ENCODE results near the gene GDI1.

GDI1 gene

GRCh38 chrX:154444755-154445246 lies 7.8 kb downstream of the GDI1 start:
- TF ChIP-seq CTCF (IDR thresholded peaks at IDR 0.05; ENCODE audit: extremely low read depth, insufficient read depth, missing control alignments): no peak
- DNase-seq (ENCODE audit: low spot score): no peak
- in situ Hi-C loops (cut with MboI; ENCODE audit: low pct_unique_long_range_greater_than_20kb, low sequenced_read_pairs, unreplicated experiment): no loop called here

DNA sequence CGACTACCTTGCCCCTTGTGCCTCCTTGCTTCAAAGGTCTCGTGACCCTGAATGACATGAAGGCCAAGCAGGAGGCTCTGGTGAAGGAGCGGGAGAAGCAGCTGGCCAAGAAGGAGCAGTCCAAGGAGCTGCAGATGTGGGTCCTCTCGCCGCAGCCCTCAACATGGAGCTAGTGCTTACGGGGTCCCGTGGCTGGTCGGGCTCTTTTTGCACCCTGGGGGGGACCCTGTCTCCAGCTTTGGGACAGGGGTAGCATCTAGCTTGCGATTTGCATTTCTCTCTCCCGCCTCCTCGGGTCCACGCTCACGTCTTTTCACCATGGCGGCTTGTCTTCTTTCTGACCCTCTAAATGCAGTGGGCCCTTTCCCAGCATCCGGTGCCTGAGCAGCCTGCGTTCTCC lies 8.8 kb downstream of the GDI1 start:
- in situ Hi-C loops (cut with MboI; ENCODE audit: low pct_unique_long_range_greater_than_20kb, low sequenced_read_pairs, unreplicated experiment): no loop called here
- no peak for DNase-seq (ENCODE audit: low spot score)
- no peak for TF ChIP-seq CTCF (IDR thresholded peaks at IDR 0.05; ENCODE audit: extremely low read depth, insufficient read depth, missing control alignments)

DNA sequence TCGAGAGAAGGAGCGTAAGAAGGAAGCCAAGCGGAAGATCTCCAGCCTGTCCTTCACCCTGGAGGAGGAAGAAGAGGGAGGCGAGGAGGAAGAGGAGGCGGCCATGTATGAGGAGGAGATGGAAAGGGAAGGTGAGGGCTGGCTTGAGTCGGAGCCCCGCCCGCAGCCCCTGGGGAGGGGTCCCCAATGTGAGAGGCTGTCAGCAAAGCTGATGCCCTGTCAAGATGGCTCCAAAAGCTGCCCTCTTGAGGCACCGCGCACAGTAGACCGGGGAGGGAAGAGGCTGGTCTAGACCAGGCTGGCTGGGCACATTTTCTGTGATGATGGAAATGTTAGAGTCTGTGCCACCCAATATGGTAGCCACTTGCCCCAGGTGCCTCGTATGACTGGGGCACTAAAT lies 9.5 kb downstream of the GDI1 start:
- no peak for TF ChIP-seq CTCF (IDR thresholded peaks at IDR 0.05; ENCODE audit: extremely low read depth, insufficient read depth, missing control alignments)
- in situ Hi-C loops (cut with MboI; ENCODE audit: low pct_unique_long_range_greater_than_20kb, low sequenced_read_pairs, unreplicated experiment): no loop called here
- DNase-seq (ENCODE audit: low spot score): no peak

DNA sequence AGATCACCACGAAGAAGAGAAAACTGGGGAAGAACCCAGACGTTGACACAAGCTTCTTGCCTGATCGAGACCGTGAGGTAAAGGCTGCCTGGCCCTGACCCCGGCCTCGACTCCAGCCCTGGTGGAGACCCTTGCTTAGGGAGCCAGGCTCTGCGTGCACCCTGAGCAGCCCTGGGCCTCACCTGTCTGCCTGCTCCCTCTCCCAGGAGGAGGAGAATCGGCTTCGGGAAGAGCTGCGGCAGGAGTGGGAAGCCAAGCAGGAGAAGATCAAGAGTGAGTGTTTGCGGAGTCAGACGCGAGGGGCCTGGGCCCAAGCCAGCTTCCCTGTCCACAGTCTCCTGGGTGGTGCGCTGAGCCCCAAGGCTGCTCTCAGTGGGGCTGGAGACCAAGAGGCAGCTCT lies 11.5 kb downstream of the GDI1 start:
- TF ChIP-seq CTCF (IDR thresholded peaks at IDR 0.05; ENCODE audit: extremely low read depth, insufficient read depth, missing control alignments): no peak
- DNase-seq (ENCODE audit: low spot score): no peak
- in situ Hi-C loops (cut with MboI; ENCODE audit: low pct_unique_long_range_greater_than_20kb, low sequenced_read_pairs, unreplicated experiment): no loop called here

DNA sequence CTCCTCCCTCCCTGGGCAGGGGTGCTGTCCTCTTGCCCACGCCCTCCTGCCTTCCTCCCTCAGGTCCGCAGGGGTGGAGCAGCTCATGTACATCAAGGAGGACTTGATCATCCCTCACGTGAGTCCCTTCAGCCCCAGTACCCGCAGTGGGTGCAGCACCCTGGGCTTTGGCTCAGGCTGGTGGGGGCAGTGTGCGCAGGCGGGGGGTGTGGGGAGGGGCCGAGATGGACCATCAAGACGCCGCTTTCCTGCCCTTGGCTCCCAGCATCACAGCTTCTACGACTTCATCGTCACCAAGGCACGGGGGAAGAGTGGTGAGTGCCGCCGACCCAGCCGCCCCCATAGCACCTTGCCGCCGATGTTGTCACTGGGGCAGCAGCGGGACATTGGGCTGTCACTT lies 12.7 kb downstream of the GDI1 start:
- no peak for DNase-seq (ENCODE audit: low spot score)
- no peak for TF ChIP-seq CTCF (IDR thresholded peaks at IDR 0.05; ENCODE audit: extremely low read depth, insufficient read depth, missing control alignments)
- in situ Hi-C loops (cut with MboI; ENCODE audit: low pct_unique_long_range_greater_than_20kb, low sequenced_read_pairs, unreplicated experiment): no loop called here

DNA sequence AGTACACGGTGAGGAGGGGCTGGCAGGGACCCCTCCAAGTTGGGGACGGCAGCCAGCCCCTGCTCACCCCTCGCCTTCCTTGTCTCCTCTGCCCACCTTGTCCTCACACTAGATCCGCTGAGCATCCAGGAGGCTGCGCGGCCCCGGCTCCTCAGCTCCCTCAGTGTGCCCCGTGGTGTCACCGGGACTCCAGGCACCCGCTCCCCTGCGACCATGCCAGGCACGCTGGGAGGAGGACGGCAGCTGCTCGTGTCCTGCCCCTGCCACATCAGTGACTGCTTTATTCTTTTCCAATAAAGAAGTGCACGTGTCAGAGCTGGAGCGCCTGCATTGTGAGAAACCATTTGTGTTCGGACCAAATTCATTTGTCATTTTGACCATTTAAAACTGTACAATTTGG lies 13.4 kb downstream of the GDI1 start:
- in situ Hi-C loops (cut with MboI; ENCODE audit: low pct_unique_long_range_greater_than_20kb, low sequenced_read_pairs, unreplicated experiment): no loop called here
- no peak for TF ChIP-seq CTCF (IDR thresholded peaks at IDR 0.05; ENCODE audit: extremely low read depth, insufficient read depth, missing control alignments)
- no peak for DNase-seq (ENCODE audit: low spot score)

- in situ Hi-C loops (cut with MboI; ENCODE audit: low pct_unique_long_range_greater_than_20kb, low sequenced_read_pairs, unreplicated experiment): no loop called here
- DNase-seq (ENCODE audit: low spot score): no peak
- no peak for TF ChIP-seq CTCF (IDR thresholded peaks at IDR 0.05; ENCODE audit: extremely low read depth, insufficient read depth, missing control alignments)
These were observed 15.9 kb downstream of the GDI1 start for GRCh38 chrX:154452823-154453222.
